Endodermal cell (in vitro differentiated cells): ENCODE measurements around the gene FASTKD3. TPM values are rescaled to one million over a fixed set of nuclear protein-coding genes. Genes with fewer than 3 reads are reported as not detected.

Source experiments
- DNase-seq: peaks from one replicate; pipeline ENCODE4 v3.0.0-alpha.2; 2017
- H3K27ac ChIP-seq: 2 replicates; pipeline ENCODE4 v1.5.1; 2013; ENCODE audit warnings: mild to moderate bottlenecking, low read depth, low read length, moderate library complexity
- H3K27me3 ChIP-seq: 2 replicates; pipeline ENCODE4 v1.6.1; 2013; ENCODE audit warnings: mild to moderate bottlenecking, low read length, moderate library complexity; ENCODE audit not compliant: insufficient read depth, control insufficient read depth, poor library complexity, severe bottlenecking
- H3K36me3 ChIP-seq: 2 replicates; pipeline ENCODE4 v1.7.0; 2013; ENCODE audit warnings: mild to moderate bottlenecking, low read length, moderate library complexity; ENCODE audit not compliant: control insufficient read depth, insufficient read depth
- H3K4me1 ChIP-seq: one replicate; pipeline ENCODE4 v1.7.0; 2013; ENCODE audit warnings: low read length; ENCODE audit not compliant: control insufficient read depth, insufficient read depth
- H3K4me3 ChIP-seq: 2 replicates; pipeline ENCODE4 v1.5.1; 2013; ENCODE audit warnings: mild to moderate bottlenecking, low read length, moderate library complexity
- H3K9ac ChIP-seq: 2 replicates; pipeline ENCODE4 v1.6.1; 2013; ENCODE audit warnings: mild to moderate bottlenecking, low read length, moderate library complexity; ENCODE audit not compliant: poor library complexity, severe bottlenecking; ENCODE audit errors: extremely low read depth
- H3K9me3 ChIP-seq: 2 replicates; pipeline ENCODE4 v1.6.1; 2013; ENCODE audit warnings: mild to moderate bottlenecking, low read length, moderate library complexity; ENCODE audit not compliant: control insufficient read depth
- H3K27ac Mint-ChIP-seq: 2 replicates; pipeline ENCODE4 v1.8.0; 2020; ENCODE audit warnings: mixed read lengths
- H3K27me3 Mint-ChIP-seq: 2 replicates; pipeline ENCODE4 v1.8.0; 2021; ENCODE audit warnings: mild to moderate bottlenecking, mixed read lengths; ENCODE audit not compliant: insufficient read depth
- H3K36me3 Mint-ChIP-seq: 2 replicates; pipeline ENCODE4 v1.8.0; 2020; ENCODE audit warnings: low read depth, mixed read lengths
- H3K4me1 Mint-ChIP-seq: 2 replicates; pipeline ENCODE4 v1.8.0; 2020; ENCODE audit warnings: mixed read lengths
- H3K4me3 Mint-ChIP-seq: 2 replicates; pipeline ENCODE4 v1.8.0; 2020; ENCODE audit warnings: mild to moderate bottlenecking, moderate library complexity, mixed read lengths
- H3K9me3 Mint-ChIP-seq: 2 replicates; pipeline ENCODE4 v1.8.0; 2020; ENCODE audit warnings: mild to moderate bottlenecking, mixed read lengths
- CTCF ChIP-seq: fragments of 200-600 bp; sonication (generic); conservative IDR thresholded peaks from 2 replicates; pipeline ENCODE4 v1.5.0; 2021; ENCODE audit warnings: antibody characterized with exemption, mild to moderate bottlenecking
- WGBS, 2 experiments: methylation state at CpG; one replicate each; pipeline versions ENCODE4 v1.1.5 to v1.1.7; 2013; ENCODE audit warnings: missing lambda C conversion rate in 2 of 2, mixed read lengths in 1 of 2; ENCODE audit not compliant: insufficient coverage in 1 of 2, insufficient read length in 1 of 2; 5-methylcytosine and 5-hydroxymethylcytosine counted together
- total RNA-seq, 2 donors: library from RNA; stranded (reverse); fragmentation: NEBNext Ultra II Directional in 1 of 2; extraction: Animal tissue kit (Norgen Biotek cat#: 25700) in 1 of 2; gene quantifications; 2 replicates in 1 of 2; 3 replicates in 1 of 2; pipeline ENCODE4 v1.2.1, GENCODE V29; 2021

The FASTKD3 gene
- total RNA-seq, 2 donors from 2014 or later = 6.6 to 8.5 TPM

- H3K4me1 ChIP-seq = no peaks in the 10 kb centered on the region
- no peaks in the 10 kb centered on the region for H3K27me3 ChIP-seq
- no peak overlapping the region for H3K9ac ChIP-seq
- H3K36me3 ChIP-seq = peaks cover 15% of the 10 kb centered on the region
- no peak overlapping the region for H3K27ac ChIP-seq
- DNase-seq = no peak
- Mint-ChIP-seq H3K27ac (no peak overlapping the region), H3K4me1 (no peaks in the 10 kb centered on the region), H3K36me3 (peaks cover 5% of the 10 kb centered on the region), H3K27me3 (no peaks in the 10 kb centered on the region), H3K4me3 (no peak overlapping the region), H3K9me3 (no peaks in the 10 kb centered on the region)
- no peak for TF ChIP-seq CTCF
- 96% methylated on average over 9 to 11 of the region's 11 CpGs for WGBS, 2 experiments
- H3K9me3 ChIP-seq = no peaks in the 10 kb centered on the region
- no peak overlapping the region for H3K4me3 ChIP-seq
Observed at GRCh38 chr5:7825630-7826029, 43.2 kb downstream of the FASTKD3 start.

DNA sequence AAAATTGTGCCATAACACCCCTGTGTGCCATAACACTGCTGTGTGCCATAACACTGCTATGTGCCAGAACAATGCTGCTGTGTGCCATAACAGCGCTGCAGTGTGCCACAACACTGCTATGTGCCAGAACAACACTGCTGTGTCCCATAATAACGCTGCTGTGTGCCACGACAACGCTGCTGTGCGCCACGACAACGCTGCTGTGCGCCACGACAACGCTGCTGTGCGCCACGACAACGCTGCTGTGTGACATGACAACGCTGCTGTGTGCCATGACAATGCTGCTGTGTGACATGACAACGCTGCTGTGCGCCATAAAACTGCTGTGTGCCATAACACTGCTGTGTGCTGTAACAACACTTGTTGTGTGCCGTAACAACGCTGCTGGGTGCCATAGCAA is 43.8 kb downstream of the FASTKD3 start:
- DNase-seq = no peak
- H3K36me3 Mint-ChIP-seq = peaks cover 5% of the 10 kb centered on the region
- Histone ChIP-seq H3K4me1 (no peaks in the 10 kb centered on the region), H3K36me3 (peaks cover 15% of the 10 kb centered on the region), H3K9me3 (no peaks in the 10 kb centered on the region), H3K27ac (no peak overlapping the region), H3K4me3 (no peak overlapping the region), H3K9ac (no peak overlapping the region), H3K27me3 (no peaks in the 10 kb centered on the region)
- H3K4me3 Mint-ChIP-seq = no peak overlapping the region
- H3K9me3 Mint-ChIP-seq = no peaks in the 10 kb centered on the region
- no peaks in the 10 kb centered on the region for H3K4me1 Mint-ChIP-seq
- no peaks in the 10 kb centered on the region for H3K27me3 Mint-ChIP-seq
- 95 to 97% methylated on average over 18 of the region's 18 CpGs for WGBS, 2 experiments
- TF ChIP-seq CTCF = no peak
- H3K27ac Mint-ChIP-seq = no peak overlapping the region

DNA sequence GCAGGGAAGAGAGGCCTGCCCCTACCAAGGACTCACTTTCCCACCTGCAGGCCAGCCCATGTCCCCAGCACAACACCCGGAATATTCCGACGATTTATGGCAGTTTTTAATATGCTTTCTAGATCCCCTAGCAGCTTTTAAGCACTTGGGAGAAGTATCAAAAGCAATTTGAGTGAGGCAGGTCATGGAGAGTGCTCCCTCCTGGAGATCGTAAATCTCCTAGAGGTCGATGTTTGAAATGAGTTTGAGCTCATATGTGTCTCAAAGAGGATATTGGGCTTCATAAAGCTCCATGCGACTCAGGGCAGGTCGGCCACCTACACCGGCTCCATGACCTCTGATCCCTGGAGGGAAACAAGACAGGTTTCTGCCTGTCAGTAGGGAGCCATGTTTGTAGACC is 45.2 kb downstream of the FASTKD3 start:
- WGBS, 2 experiments = 87 to 95% methylated on average over 4 to 8 of the region's 8 CpGs
- Histone ChIP-seq H3K4me3 (no peak overlapping the region), H3K9ac (no peak overlapping the region), H3K4me1 (no peaks in the 10 kb centered on the region), H3K27ac (no peak overlapping the region), H3K36me3 (peaks cover 23% of the 10 kb centered on the region), H3K9me3 (no peaks in the 10 kb centered on the region), H3K27me3 (no peaks in the 10 kb centered on the region)
- peaks cover 14% of the 10 kb centered on the region for H3K36me3 Mint-ChIP-seq
- no peaks in the 10 kb centered on the region for H3K9me3 Mint-ChIP-seq
- no peaks in the 10 kb centered on the region for H3K4me1 Mint-ChIP-seq
- no peak overlapping the region for H3K27ac Mint-ChIP-seq
- H3K4me3 Mint-ChIP-seq = no peak overlapping the region
- no peaks in the 10 kb centered on the region for H3K27me3 Mint-ChIP-seq
- no peak for TF ChIP-seq CTCF
- no peak for DNase-seq
